Neuronal stem cell (in vitro differentiated cells): ENCODE data around the gene LINC00237.

Experiments
- DNase-seq: peaks from one replicate; pipeline ENCODE4 v3.0.0-alpha.2; 2013; ENCODE audit warnings: low spot score
- H2AFZ ChIP-seq: one replicate; pipeline ENCODE4 v1.6.1; 2013; ENCODE audit warnings: mild to moderate bottlenecking, low read length, inconsistent platforms
- H2AK5ac ChIP-seq: 2 replicates; pipeline ENCODE4 v1.6.1; 2013; ENCODE audit warnings: low read depth, mild to moderate bottlenecking, inconsistent platforms, low read length, moderate library complexity, mixed read lengths
- H2BK120ac ChIP-seq: 2 replicates; pipeline ENCODE4 v1.6.1; 2013; ENCODE audit warnings: low read depth, mild to moderate bottlenecking, inconsistent platforms, low read length, moderate library complexity, mixed read lengths
- H2BK12ac ChIP-seq: one replicate; pipeline ENCODE4 v1.6.1; 2013; ENCODE audit warnings: low read length, inconsistent platforms
- H2BK15ac ChIP-seq: 2 replicates; pipeline ENCODE4 v1.6.1; 2013; ENCODE audit warnings: mild to moderate bottlenecking, low read length, inconsistent platforms, mixed read lengths
- H2BK5ac ChIP-seq: one replicate; pipeline ENCODE4 v1.6.1; 2013; ENCODE audit warnings: inconsistent platforms, mild to moderate bottlenecking, low read length, moderate library complexity
- H3K14ac ChIP-seq: one replicate; pipeline ENCODE4 v1.6.1; 2013; ENCODE audit warnings: low read length, inconsistent platforms
- H3K18ac ChIP-seq: 2 replicates; pipeline ENCODE4 v1.6.1; 2013; ENCODE audit warnings: low read length, inconsistent platforms
- H3K23ac ChIP-seq: 2 replicates; pipeline ENCODE4 v1.6.1; 2013; ENCODE audit warnings: low read depth, mild to moderate bottlenecking, mixed read lengths, low read length, inconsistent platforms; ENCODE audit not compliant: poor library complexity
- H3K27ac ChIP-seq: replicated peaks from 3 replicates; pipeline ENCODE4 v1.5.1; 2013; ENCODE audit warnings: low read length, inconsistent platforms
- H3K27me3 ChIP-seq, 3 experiments: 2 replicates each; pipeline ENCODE4 v1.6.1; 2013; ENCODE audit warnings: low read length in 3 of 3, mild to moderate bottlenecking in 2 of 3, inconsistent platforms in 1 of 3, low read depth in 1 of 3, mixed read lengths in 1 of 3, moderate library complexity in 1 of 3; ENCODE audit not compliant: control insufficient read depth in 3 of 3, insufficient read depth in 3 of 3
- H3K36me3 ChIP-seq, 2 donors: replicated peaks in 1 of 2; 2 replicates each; pipeline ENCODE4 v1.6.1; 2013; ENCODE audit warnings: low read length in 2 of 2; ENCODE audit not compliant: control insufficient read depth in 2 of 2, insufficient read depth in 2 of 2
- H3K4ac ChIP-seq: 2 replicates; pipeline ENCODE4 v1.6.1; 2013; ENCODE audit warnings: inconsistent platforms, mild to moderate bottlenecking, low read length, moderate library complexity
- H3K4me1 ChIP-seq, 2 donors: 1 replicate in 1 of 2; 2 replicates in 1 of 2; pipeline ENCODE4 v1.6.1; 2013; ENCODE audit warnings: low read length in 2 of 2, low read depth in 1 of 2; ENCODE audit not compliant: control insufficient read depth in 2 of 2, insufficient read depth in 1 of 2
- H3K4me2 ChIP-seq: one replicate; pipeline ENCODE4 v1.6.1; 2013; ENCODE audit warnings: mild to moderate bottlenecking, low read length, inconsistent platforms; ENCODE audit not compliant: insufficient read depth, poor library complexity, severe bottlenecking
- H3K4me3 ChIP-seq, 2 donors: 2 replicates each; pipeline ENCODE4 v1.5.1; 2013; ENCODE audit warnings: low read length in 2 of 2, mild to moderate bottlenecking in 2 of 2, inconsistent platforms in 1 of 2, moderate library complexity in 1 of 2
- H3K79me1 ChIP-seq: one replicate; pipeline ENCODE4 v1.6.1; 2013; ENCODE audit warnings: low read depth, mild to moderate bottlenecking, inconsistent platforms, low read length, moderate library complexity
- H3K9ac ChIP-seq: one replicate; pipeline ENCODE4 v1.6.1; 2013; ENCODE audit warnings: mild to moderate bottlenecking, low read depth, low read length, inconsistent platforms; ENCODE audit not compliant: poor library complexity
- H3K9me3 ChIP-seq, 2 donors: replicated peaks in 1 of 2; 2 replicates each; pipeline versions ENCODE3 to v1.6.1; 2013; ENCODE audit warnings: low read length in 2 of 2, mild to moderate bottlenecking in 2 of 2, inconsistent platforms in 1 of 2, low read depth in 1 of 2, mixed read lengths in 1 of 2, moderate library complexity in 1 of 2; ENCODE audit not compliant: control insufficient read depth in 2 of 2, insufficient read depth in 1 of 2
- H4K8ac ChIP-seq: one replicate; pipeline ENCODE4 v1.6.1; 2013; ENCODE audit warnings: low read depth, mild to moderate bottlenecking, inconsistent platforms, low read length, moderate library complexity
- H4K91ac ChIP-seq: one replicate; pipeline ENCODE4 v1.6.1; 2013; ENCODE audit warnings: low read length, low read depth, mild to moderate bottlenecking, inconsistent platforms; ENCODE audit not compliant: poor library complexity
- WGBS, 2 donors: extraction: QIAGEN DNeasy Blood & Tissue Kit; methylation state at CpG; one replicate each; pipeline ENCODE4 v1.1.7; 2013; ENCODE audit warnings: missing lambda C conversion rate in 2 of 2, mixed read lengths in 1 of 2; ENCODE audit not compliant: insufficient read length in 2 of 2, insufficient replicate concordance in 1 of 2; ENCODE audit errors: extremely low coverage in 2 of 2; 5-methylcytosine and 5-hydroxymethylcytosine counted together

Gene LINC00237

DNA sequence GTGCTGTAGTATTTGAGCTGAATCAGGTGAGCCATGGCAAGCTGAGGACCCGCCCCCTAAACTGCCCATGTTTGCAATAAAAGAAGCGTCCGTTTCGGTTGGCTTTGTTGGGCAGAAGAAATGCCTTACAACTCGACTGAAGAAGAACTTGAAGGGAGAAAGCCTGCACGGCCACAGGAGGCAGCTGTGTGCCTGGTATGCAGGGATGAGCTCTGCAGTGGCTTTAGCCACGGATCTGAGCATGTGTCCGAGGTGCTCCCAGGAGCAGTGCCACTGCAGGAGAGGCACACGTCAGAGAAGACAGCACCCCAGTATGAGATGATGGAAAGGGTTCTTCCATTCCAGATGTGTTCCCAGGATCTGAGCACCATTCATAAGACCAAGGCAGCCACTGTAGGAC is 43.2 kb upstream of the LINC00237 start:
- no peak overlapping the region for H2BK15ac ChIP-seq
- no peak overlapping the region for H3K4ac ChIP-seq
- H3K27me3 ChIP-seq, result no peaks in the 10 kb centered on the region
- no peak overlapping the region for H2BK120ac ChIP-seq
- WGBS, 2 donors, result no CpG with 5 or more reads among the region's 9 CpGs
- no peak overlapping the region for H2AFZ ChIP-seq
- H2BK12ac ChIP-seq, result no peak overlapping the region
- H4K91ac ChIP-seq, result no peak overlapping the region
- H3K79me1 ChIP-seq, result no peaks in the 10 kb centered on the region
- H3K9me3 ChIP-seq, result no peaks in the 10 kb centered on the region
- no peak overlapping the region for H4K8ac ChIP-seq
- H2BK5ac ChIP-seq, result no peak overlapping the region
- H3K4me2 ChIP-seq, result no peak overlapping the region
- no peak overlapping the region for H3K9ac ChIP-seq
- no peak overlapping the region for H3K4me3 ChIP-seq
- no peak for DNase-seq
- H3K36me3 ChIP-seq, result no peaks in the 10 kb centered on the region
- no peak overlapping the region for H3K23ac ChIP-seq
- H2AK5ac ChIP-seq, result peak overlapping the region; percentile 37
- H3K14ac ChIP-seq, result no peak overlapping the region
- H3K4me1 ChIP-seq, result peaks cover 0 to 3% of the 10 kb centered on the region in 2 donors
- H3K18ac ChIP-seq, result no peak overlapping the region
- no peak overlapping the region for H3K27ac ChIP-seq

- H3K9ac ChIP-seq, result no peak overlapping the region
- H3K4me1 ChIP-seq, result peaks cover 0 to 3% of the 10 kb centered on the region in 2 donors
- H3K27me3 ChIP-seq, result no peaks in the 10 kb centered on the region
- H3K4me2 ChIP-seq, result no peak overlapping the region
- no peak overlapping the region for H3K4ac ChIP-seq
- H3K23ac ChIP-seq, result no peak overlapping the region
- H2BK12ac ChIP-seq, result no peak overlapping the region
- no CpG with 5 or more reads among the region's 1 CpG for WGBS, 2 donors
- H4K91ac ChIP-seq, result no peak overlapping the region
- no peak overlapping the region for H2AFZ ChIP-seq
- no peak overlapping the region for H3K18ac ChIP-seq
- H2BK120ac ChIP-seq, result no peak overlapping the region
- H2BK5ac ChIP-seq, result no peak overlapping the region
- no peak overlapping the region for H3K4me3 ChIP-seq
- H2AK5ac ChIP-seq, result no peak overlapping the region
- DNase-seq, result no peak
- H3K27ac ChIP-seq, result no peak overlapping the region
- no peak overlapping the region for H3K14ac ChIP-seq
- no peaks in the 10 kb centered on the region for H3K36me3 ChIP-seq
- no peak overlapping the region for H4K8ac ChIP-seq
- no peak overlapping the region for H2BK15ac ChIP-seq
- no peaks in the 10 kb centered on the region for H3K9me3 ChIP-seq
- no peaks in the 10 kb centered on the region for H3K79me1 ChIP-seq
Observed at GRCh38 chr20:21147593-21147992, 41.4 kb upstream of the LINC00237 start.

- no peak overlapping the region for H3K23ac ChIP-seq
- no peak overlapping the region for H2BK15ac ChIP-seq
- H3K18ac ChIP-seq, result no peak overlapping the region
- H3K4ac ChIP-seq, result no peak overlapping the region
- no peak for DNase-seq
- H3K9ac ChIP-seq, result no peak overlapping the region
- no peaks in the 10 kb centered on the region for H3K27me3 ChIP-seq
- H4K91ac ChIP-seq, result no peak overlapping the region
- H2BK120ac ChIP-seq, result no peak overlapping the region
- H3K79me1 ChIP-seq, result no peaks in the 10 kb centered on the region
- H2BK12ac ChIP-seq, result no peak overlapping the region
- H3K4me1 ChIP-seq, result peaks cover 0 to 3% of the 10 kb centered on the region in 2 donors
- H3K9me3 ChIP-seq, result no peaks in the 10 kb centered on the region
- no peak overlapping the region for H2BK5ac ChIP-seq
- no peak overlapping the region for H3K4me3 ChIP-seq
- no peak overlapping the region for H3K27ac ChIP-seq
- no peak overlapping the region for H2AK5ac ChIP-seq
- no peak overlapping the region for H2AFZ ChIP-seq
- H3K14ac ChIP-seq, result no peak overlapping the region
- WGBS, 2 donors, result no CpG with 5 or more reads among the region's 4 CpGs
- H4K8ac ChIP-seq, result no peak overlapping the region
- no peaks in the 10 kb centered on the region for H3K36me3 ChIP-seq
- H3K4me2 ChIP-seq, result no peak overlapping the region
Observed at GRCh38 chr20:21146215-21146614, 40.1 kb upstream of the LINC00237 start.

GRCh38 chr20:21145424-21145823 is 39.3 kb upstream of the LINC00237 start:
- H2AFZ ChIP-seq, result no peak overlapping the region
- H3K14ac ChIP-seq, result no peak overlapping the region
- no peak overlapping the region for H3K23ac ChIP-seq

More at GRCh38 chr20:21145424-21145823, 39.3 kb upstream of the LINC00237 start:
- Histone ChIP-seq H4K8ac (no peak overlapping the region), H2BK12ac (no peak overlapping the region), H3K9me3 (no peaks in the 10 kb centered on the region), H3K9ac (no peak overlapping the region), H3K4me2 (no peak overlapping the region), H2BK15ac (no peak overlapping the region), H2BK5ac (no peak overlapping the region), H3K4me3 (no peak overlapping the region), H3K27ac (no peak overlapping the region), H2AK5ac (no peak overlapping the region), H3K36me3 (no peaks in the 10 kb centered on the region), H2BK120ac (no peak overlapping the region), H3K79me1 (no peaks in the 10 kb centered on the region), H3K4me1 (peaks cover 0 to 3% of the 10 kb centered on the region in 2 donors), H3K18ac (no peak overlapping the region), H4K91ac (no peak overlapping the region), H3K4ac (no peak overlapping the region), H3K27me3 (no peaks in the 10 kb centered on the region)
- no CpG with 5 or more reads among the region's 3 CpGs for WGBS, 2 donors
- DNase-seq, result no peak
